A549 (cell line): ENCODE data around the gene PLXNA3. TPM values are rescaled to one million over a fixed set of nuclear protein-coding genes. Genes with fewer than 3 reads are reported as not detected.

ENCODE experiments used
- ATAC-seq, 2 experiments: fragments of 200-7000 bp in 1 of 2; fragments of >200 bp in 1 of 2; cut with Nextera tagmentation in 1 of 2; cut with Tn5 transposase in 1 of 2; 3 replicates each; pipeline versions ENCODE4 v1.8.0 to v1.9.1; 2018 to 2020; ENCODE audit warnings: mild to moderate bottlenecking in 1 of 2, moderate library complexity in 1 of 2
- CTCF ChIA-PET: fragments of 300-600 bp; sonication (Branson Sonifier 250); formaldehyde crosslinking; extraction: SDS; loops from one replicate; lab custom pipeline; 2021; ENCODE audit warnings: antibody characterized with exemption, inconsistent platforms; lab: Yijun Ruan, JAX
- POLR2A ChIA-PET: fragments of 350-600 bp; formaldehyde crosslinking; extraction: SDS; loops from one replicate; lab custom pipeline; 2021; ENCODE audit warnings: antibody characterized with exemption, inconsistent platforms; lab: Yijun Ruan, JAX
- DNase-seq, 2 experiments: peaks; one replicate each; pipeline versions ENCODE4 v3.0.0 to v3.0.0-alpha.2; 2011 to 2016; ENCODE audit warnings: low read depth in 1 of 2, low spot score in 1 of 2
- FAIRE-seq: peaks from 2 replicates; lab custom pipeline; 2011; peaks lifted over from hg19 to GRCh38; lab: Jason Lieb, UNC
- H3K27ac ChIP-seq, 2 experiments: fragments of >200 bp; sonication (Bioruptor Twin); formaldehyde crosslinking; 3 replicates each; pipeline ENCODE4 v1.5.1; 2016 to 2017
- H3K4me1 ChIP-seq: fragments of >200 bp; sonication (Bioruptor Twin); formaldehyde crosslinking; 3 replicates; pipeline ENCODE4 v1.6.1; 2016
- H3K4me2 ChIP-seq: fragments of >200 bp; sonication (Bioruptor Twin); formaldehyde crosslinking; 3 replicates; pipeline ENCODE4 v1.6.1; 2016
- H3K4me3 ChIP-seq: fragments of >200 bp; sonication (Bioruptor Twin); formaldehyde crosslinking; 3 replicates; pipeline ENCODE4 v1.5.1; 2016
- H3K9me3 ChIP-seq: fragments of >200 bp; sonication (Bioruptor Twin); formaldehyde crosslinking; 3 replicates; pipeline ENCODE4 v1.6.1; 2016
- CBX8 ChIP-seq: fragments of 200-600 bp; sonication (generic); IDR thresholded peaks from 2 replicates; pipeline ENCODE4 v1.6.1; 2016
- CEBPB ChIP-seq, 2 experiments: fragments of >200 bp in 1 of 2; sonication (Bioruptor Twin) in 1 of 2; formaldehyde crosslinking in 1 of 2; IDR thresholded peaks; 2 replicates each; pipeline ENCODE4 v1.6.1; 2012 to 2016
- CHD4 ChIP-seq: fragments of 200-600 bp; sonication (generic); IDR thresholded peaks from 2 replicates; pipeline ENCODE4 v1.6.1; 2016; ENCODE audit warnings: antibody characterized with exemption, mild to moderate bottlenecking, borderline replicate concordance
- E2F6 ChIP-seq: IDR thresholded peaks from 2 replicates; pipeline ENCODE4 v1.6.1; 2012; ENCODE audit warnings: low read depth, borderline replicate concordance
- EHF ChIP-seq: fragments of 250-450 bp; sonication (Bioruptor Pico); IDR thresholded peaks from 2 replicates; pipeline ENCODE4 v1.5.0; 2020; ENCODE audit warnings: mild to moderate bottlenecking
- EHMT2 ChIP-seq: fragments of 200-600 bp; sonication (generic); IDR thresholded peaks from 2 replicates; pipeline ENCODE4 v1.6.1; 2016; ENCODE audit warnings: antibody characterized with exemption, low read depth, mild to moderate bottlenecking, moderate library complexity
- ELK1 ChIP-seq: fragments of 150-350 bp; IDR thresholded peaks from 2 replicates; pipeline ENCODE4 v1.6.1; 2014; ENCODE audit warnings: low read depth, mild to moderate bottlenecking, low read length
- FOSB ChIP-seq: fragments of 250-450 bp; sonication (Bioruptor Pico); IDR thresholded peaks from 2 replicates; pipeline ENCODE4 v1.5.0; 2020; ENCODE audit warnings: mild to moderate bottlenecking, moderate library complexity
- FOSL2 ChIP-seq, 2 experiments: fragments of 450-650 bp in 1 of 2; fragments of >200 bp in 1 of 2; sonication (Bioruptor Twin) in 1 of 2; formaldehyde crosslinking; IDR thresholded peaks; 2 replicates each; pipeline versions ENCODE4 v1.5.0 to v1.6.1; 2016 to 2020; ENCODE audit warnings: mild to moderate bottlenecking in 1 of 2, moderate library complexity in 1 of 2
- FOXS1 ChIP-seq: fragments of 250-450 bp; sonication (Bioruptor Pico); IDR thresholded peaks from 2 replicates; pipeline ENCODE4 v1.5.0; 2020; ENCODE audit warnings: mild to moderate bottlenecking, moderate library complexity
- HEYL ChIP-seq: fragments of 250-450 bp; sonication (Bioruptor Pico); IDR thresholded peaks from 2 replicates; pipeline ENCODE4 v1.8.0; 2021; ENCODE audit warnings: mild to moderate bottlenecking, moderate library complexity
- HMGXB4 ChIP-seq: fragments of 250-450 bp; sonication (Bioruptor Pico); IDR thresholded peaks from 2 replicates; pipeline ENCODE4 v1.5.0; 2021; ENCODE audit warnings: mild to moderate bottlenecking, moderate library complexity, borderline replicate concordance
- JUNB ChIP-seq: fragments of >200 bp; sonication (Bioruptor Twin); formaldehyde crosslinking; IDR thresholded peaks from 2 replicates; pipeline ENCODE4 v1.6.1; 2016
- KDM5A ChIP-seq: fragments of 200-600 bp; sonication (generic); IDR thresholded peaks from 2 replicates; pipeline ENCODE4 v1.6.1; 2016; ENCODE audit warnings: antibody characterized with exemption, mild to moderate bottlenecking
- MAX ChIP-seq: IDR thresholded peaks from 2 replicates; pipeline ENCODE4 v1.6.1; 2012
- MYC ChIP-seq: IDR thresholded peaks from 2 replicates; pipeline ENCODE4 v1.6.1; 2012; ENCODE audit warnings: mild to moderate bottlenecking, inconsistent platforms, low read length, improper control_type of control experiment, borderline replicate concordance
- NR3C1 ChIP-seq: fragments of >200 bp; sonication (Bioruptor Twin); formaldehyde crosslinking; IDR thresholded peaks from 3 replicates; pipeline ENCODE4 v1.6.1; 2017
- POLR2A ChIP-seq: IDR thresholded peaks from 2 replicates; pipeline ENCODE4 v1.6.1; 2012; ENCODE audit warnings: mild to moderate bottlenecking, low read length
- RAD21 ChIP-seq, 2 experiments: fragments of >200 bp in 1 of 2; sonication (Bioruptor Twin) in 1 of 2; formaldehyde crosslinking in 1 of 2; IDR thresholded peaks in 1 of 2; conservative IDR thresholded peaks in 1 of 2; 2 replicates in 1 of 2; 3 replicates in 1 of 2; pipeline ENCODE4 v1.6.1; 2012 to 2018; ENCODE audit warnings: inconsistent platforms in 1 of 2
- RARB ChIP-seq: fragments of 250-450 bp; sonication (Bioruptor Pico); IDR thresholded peaks from 2 replicates; pipeline ENCODE4 v1.8.0; 2021; ENCODE audit warnings: mild to moderate bottlenecking, moderate library complexity
- RNF2 ChIP-seq: fragments of 200-600 bp; sonication (generic); IDR thresholded peaks from 2 replicates; pipeline ENCODE4 v1.6.1; 2016; ENCODE audit warnings: low read depth, mild to moderate bottlenecking, antibody characterized with exemption, moderate library complexity, borderline replicate concordance
- ZNF302 ChIP-seq: fragments of 250-450 bp; sonication (Bioruptor Pico); IDR thresholded peaks from 2 replicates; pipeline ENCODE4 v1.9.0; 2021; ENCODE audit warnings: inconsistent platforms, mild to moderate bottlenecking, moderate library complexity
- WGBS: methylation state at CpG from one replicate; pipeline ENCODE4 v1.1.6; 2017; ENCODE audit errors: missing lambda C conversion rate; 5-methylcytosine and 5-hydroxymethylcytosine counted together
- polyA plus RNA-seq, 4 experiments: library from polyadenylated mRNA; depleted of rRNA in 3 of 4; stranded (reverse); fragments of >200 nt; fragmentation: RNase III in 1 of 4; extraction: RNeasy Plus Mini Kit Qiagen cat#74134 plus additional on column Dnase treatment in 1 of 4; gene quantifications; 2 replicates in 3 of 4; 3 replicates in 1 of 4; pipeline ENCODE4 v1.2.3, GENCODE V29; 2011 to 2017

Gene PLXNA3
- polyA plus RNA-seq, 2 of the 4 experiments (the other 2 are of a cell fraction) = 3.4 to 10.1 TPM

GRCh38 chrX:154482786-154483185, 24.7 kb downstream of the PLXNA3 start:
- Histone ChIP-seq H3K27ac (no peak overlapping the region), H3K4me3 (no peak overlapping the region), H3K4me1 (peaks cover 24% of the 10 kb centered on the region), H3K4me2 (no peak overlapping the region), H3K9me3 (no peaks in the 10 kb centered on the region)
- ChIA-PET POLR2A (interaction anchor here (1.0 kb wide), 1 partner anchor 112 kb away, joined by 3 read pairs; no protein-coding TSS in a partner anchor), CTCF (interaction anchor here (1.7 kb wide), 1 partner anchor 36 kb away, joined by 4 read pairs; no protein-coding TSS in a partner anchor)
- WGBS = 83% methylated on average over 7 of the region's 7 CpGs
- ATAC-seq = no peak
- no peak for TF ChIP-seq FOXS1 (CRISPR knock-in tag)
- TF ChIP-seq FOSL2 (IDR thresholded peaks at IDR 0.05) = no peak
- no peak for TF ChIP-seq FOSL2 (CRISPR knock-in tag; IDR thresholded peaks at IDR 0.05)
- TF ChIP-seq JUNB = no peak
- TF ChIP-seq HEYL = no peak
- TF ChIP-seq EHF (CRISPR knock-in tag) = no peak
- TF ChIP-seq, all 56 proteins: peak for 0
- FAIRE-seq (no peak), DNase-seq (no peak)

GRCh38 chrX:154483325-154483724, 25.2 kb downstream of the PLXNA3 start:
- no peaks in the 10 kb centered on the region for H3K9me3 ChIP-seq
- no peak overlapping the region for H3K27ac ChIP-seq
- DNase-seq (no peak), ATAC-seq (no peak), FAIRE-seq (peak; percentile 67)
- H3K4me3 ChIP-seq = no peak overlapping the region
- ChIA-PET POLR2A (no interaction called here), CTCF (interaction anchor here (1.7 kb wide), 2 partner anchors 37 to 110 kb away, joined by 4 read pairs; no protein-coding TSS in a partner anchor)
- no peak overlapping the region for H3K4me2 ChIP-seq
- TF ChIP-seq RARB (CRISPR knock-in tag) (no peak), CHD4 (no peak), FOSL2 (IDR thresholded peaks at IDR 0.05) (no peak), FOSL2 (CRISPR knock-in tag; IDR thresholded peaks at IDR 0.05) (no peak), E2F6 (no peak), MYC (no peak)
- 87% methylated on average over 7 of the region's 7 CpGs for WGBS
- peaks cover 20% of the 10 kb centered on the region for H3K4me1 ChIP-seq

GRCh38 chrX:154484255-154485149, 26.4 kb downstream of the PLXNA3 start:
- TF ChIP-seq RAD21 (conservative IDR thresholded peaks at IDR 0.05 in 1 of 2, IDR thresholded peaks at IDR 0.05 in 1 of 2) (no peak), JUNB (no peak), POLR2A (no peak), EHMT2 (no peak), ELK1 (no peak), CBX8 (no peak), CEBPB (IDR thresholded peaks at IDR 0.05) (no peak), KDM5A (no peak), RNF2 (no peak), FOSB (CRISPR knock-in tag) (no peak), HMGXB4 (CRISPR knock-in tag) (no peak), ZNF302 (CRISPR knock-in tag) (no peak), NR3C1 (no peak), MAX (no peak)
- Histone ChIP-seq H3K4me3 (no peak overlapping the region), H3K4me1 (peaks cover 24% of the 10 kb centered on the region), H3K27ac (peak overlapping the region; percentile 97 to 98; a peak in 5 of 6 replicates), H3K4me2 (peak overlapping the region; percentile 98), H3K9me3 (no peaks in the 10 kb centered on the region)
- WGBS = 67% methylated on average over 3 of the region's 16 CpGs
- FAIRE-seq (no peak), ATAC-seq (0 out of 6 replicates have a peak, but pooled peaks of 1 of the 2 experiments have one; percentile 5), DNase-seq (peak in 1 of 2 experiments; percentile 33)
- ChIA-PET POLR2A (no interaction called here), CTCF (interaction anchor here (1.7 kb wide), 2 partner anchors 38 to 111 kb away, joined by 4 read pairs; no protein-coding TSS in a partner anchor)
